A673 (cell line): Measurements from ENCODE around the gene SEC61A1.

Experiments
- EZH2 ChIP-seq: fragments of 200-600 bp; sonication (generic); IDR thresholded peaks from 2 replicates; pipeline ENCODE4 v1.6.1; 2017; ENCODE audit warnings: borderline replicate concordance, low read depth, mild to moderate bottlenecking, mixed read lengths, antibody characterized with exemption, low read length; ENCODE audit not compliant: poor library complexity, severe bottlenecking
- TF ChIP-seq, protein P1 (sequence below): fragments of 300-800, 200-600 bp; sonication (generic); conservative IDR thresholded peaks from 2 replicates; pipeline ENCODE4 v1.5.1; 2017; ENCODE audit warnings: low read depth, mild to moderate bottlenecking, antibody characterized with exemption, low read length, moderate library complexity, mixed read lengths

DNA sequence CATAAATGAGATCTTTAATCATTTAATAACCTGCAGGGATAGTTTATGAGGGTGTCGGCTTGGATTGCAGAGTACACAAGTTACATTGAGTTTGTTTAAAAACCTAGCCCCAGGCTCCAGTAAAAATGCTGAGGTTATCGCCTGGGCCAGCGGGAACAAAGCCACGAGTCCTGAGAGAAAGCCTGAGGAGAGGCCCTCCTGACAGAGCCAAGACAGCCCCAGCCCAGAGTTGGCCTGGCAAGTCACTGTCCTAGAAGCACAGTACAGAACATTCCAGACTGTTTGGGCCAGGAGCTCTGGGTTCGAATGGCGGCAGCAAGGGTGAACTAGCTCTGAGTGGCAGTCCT, 32.4 kb downstream of the SEC61A1 start:
- TF ChIP-seq, protein P1, sequence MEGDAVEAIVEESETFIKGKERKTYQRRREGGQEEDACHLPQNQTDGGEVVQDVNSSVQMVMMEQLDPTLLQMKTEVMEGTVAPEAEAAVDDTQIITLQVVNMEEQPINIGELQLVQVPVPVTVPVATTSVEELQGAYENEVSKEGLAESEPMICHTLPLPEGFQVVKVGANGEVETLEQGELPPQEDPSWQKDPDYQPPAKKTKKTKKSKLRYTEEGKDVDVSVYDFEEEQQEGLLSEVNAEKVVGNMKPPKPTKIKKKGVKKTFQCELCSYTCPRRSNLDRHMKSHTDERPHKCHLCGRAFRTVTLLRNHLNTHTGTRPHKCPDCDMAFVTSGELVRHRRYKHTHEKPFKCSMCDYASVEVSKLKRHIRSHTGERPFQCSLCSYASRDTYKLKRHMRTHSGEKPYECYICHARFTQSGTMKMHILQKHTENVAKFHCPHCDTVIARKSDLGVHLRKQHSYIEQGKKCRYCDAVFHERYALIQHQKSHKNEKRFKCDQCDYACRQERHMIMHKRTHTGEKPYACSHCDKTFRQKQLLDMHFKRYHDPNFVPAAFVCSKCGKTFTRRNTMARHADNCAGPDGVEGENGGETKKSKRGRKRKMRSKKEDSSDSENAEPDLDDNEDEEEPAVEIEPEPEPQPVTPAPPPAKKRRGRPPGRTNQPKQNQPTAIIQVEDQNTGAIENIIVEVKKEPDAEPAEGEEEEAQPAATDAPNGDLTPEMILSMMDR: no peak
- TF ChIP-seq EZH2: no peak
